Parathyroid adenoma (tissue), 2 donors: ENCODE data around the gene CDH11.

Experiments
- H2AFZ ChIP-seq: fragments of 300-600 bp; sonication (generic); one replicate; pipeline ENCODE4 v1.7.0; 2017; ENCODE audit warnings: antibody characterized with exemption, mild to moderate bottlenecking
- H3K27ac ChIP-seq: fragments of 300-600 bp; sonication (generic); one replicate; pipeline ENCODE4 v1.7.0; 2017
- H3K27me3 ChIP-seq: fragments of 300-600 bp; sonication (generic); one replicate; pipeline ENCODE4 v1.7.0; 2017; ENCODE audit warnings: low read length; ENCODE audit not compliant: control insufficient read depth, insufficient read depth
- H3K36me3 ChIP-seq: fragments of 300-600 bp; sonication (generic); one replicate; pipeline ENCODE4 v1.7.0; 2017; ENCODE audit warnings: low read length; ENCODE audit not compliant: control insufficient read depth, insufficient read depth
- H3K4me1 ChIP-seq: fragments of 300-600 bp; sonication (generic); one replicate; pipeline ENCODE4 v1.7.0; 2017; ENCODE audit warnings: control low read depth
- H3K4me2 ChIP-seq: fragments of 300-600 bp; sonication (generic); one replicate; pipeline ENCODE4 v1.7.0; 2017; ENCODE audit warnings: low read length
- H3K4me3 ChIP-seq: fragments of 300-600 bp; sonication (generic); one replicate; pipeline ENCODE4 v1.7.0; 2017; ENCODE audit warnings: low read depth, low read length
- H3K79me2 ChIP-seq: fragments of 300-600 bp; sonication (generic); one replicate; pipeline ENCODE4 v1.7.0; 2017; ENCODE audit warnings: control low read depth
- H3K9ac ChIP-seq: fragments of 300-600 bp; sonication (generic); one replicate; pipeline ENCODE4 v1.7.0; 2017; ENCODE audit warnings: mild to moderate bottlenecking
- H3K9me3 ChIP-seq: fragments of 300-600 bp; sonication (generic); one replicate; pipeline ENCODE4 v1.7.0; 2017; ENCODE audit warnings: low read length; ENCODE audit not compliant: control insufficient read depth
- CTCF ChIP-seq: fragments of 300-600 bp; sonication (generic); IDR thresholded peaks from one replicate; pipeline ENCODE4 v1.7.0; 2017; ENCODE audit warnings: antibody characterized with exemption, mild to moderate bottlenecking
- donor health status: primary hyperparathyroidism.

The CDH11 gene

GRCh38 chr16:65142276-65142675 is 20.4 kb upstream of the CDH11 start:
- H3K79me2 ChIP-seq = no peaks in the 10 kb centered on the region
- no peaks in the 10 kb centered on the region for H3K36me3 ChIP-seq
- no peak for TF ChIP-seq CTCF
- no peak overlapping the region for H3K27ac ChIP-seq
- H3K4me3 ChIP-seq = no peak overlapping the region
- no peaks in the 10 kb centered on the region for H3K27me3 ChIP-seq
- no peak overlapping the region for H3K4me2 ChIP-seq
- H3K9me3 ChIP-seq = no peaks in the 10 kb centered on the region
- no peak overlapping the region for H2AFZ ChIP-seq
- no peaks in the 10 kb centered on the region for H3K4me1 ChIP-seq
- H3K9ac ChIP-seq = no peak overlapping the region

- H3K9ac ChIP-seq = no peak overlapping the region
- no peaks in the 10 kb centered on the region for H3K79me2 ChIP-seq
- no peak for TF ChIP-seq CTCF
- no peak overlapping the region for H3K4me2 ChIP-seq
- H3K4me3 ChIP-seq = no peak overlapping the region
- H3K4me1 ChIP-seq = no peaks in the 10 kb centered on the region
- H2AFZ ChIP-seq = no peak overlapping the region
- H3K36me3 ChIP-seq = no peaks in the 10 kb centered on the region
- H3K9me3 ChIP-seq = no peaks in the 10 kb centered on the region
- no peak overlapping the region for H3K27ac ChIP-seq
- H3K27me3 ChIP-seq = no peaks in the 10 kb centered on the region
These were observed 14.8 kb upstream of the CDH11 start for GRCh38 chr16:65136681-65137080.

- no peak overlapping the region for H3K27ac ChIP-seq
- no peak overlapping the region for H3K9ac ChIP-seq
- no peak overlapping the region for H3K4me2 ChIP-seq
- H3K79me2 ChIP-seq = no peaks in the 10 kb centered on the region
- H3K9me3 ChIP-seq = no peaks in the 10 kb centered on the region
- no peaks in the 10 kb centered on the region for H3K36me3 ChIP-seq
- no peaks in the 10 kb centered on the region for H3K4me1 ChIP-seq
- H3K4me3 ChIP-seq = no peak overlapping the region
- no peak for TF ChIP-seq CTCF
- H3K27me3 ChIP-seq = no peaks in the 10 kb centered on the region
- H2AFZ ChIP-seq = no peak overlapping the region
These were observed 5.2 kb upstream of the CDH11 start for GRCh38 chr16:65126845-65127624.

GRCh38 chr16:65125871-65126270 is 4.0 kb upstream of the CDH11 start:
- Histone ChIP-seq H3K9me3 (no peaks in the 10 kb centered on the region), H2AFZ (no peak overlapping the region), H3K27me3 (no peaks in the 10 kb centered on the region), H3K4me2 (no peak overlapping the region), H3K9ac (no peak overlapping the region), H3K4me1 (no peaks in the 10 kb centered on the region), H3K79me2 (no peaks in the 10 kb centered on the region), H3K36me3 (no peaks in the 10 kb centered on the region), H3K27ac (no peak overlapping the region), H3K4me3 (no peak overlapping the region)
- TF ChIP-seq CTCF = no peak

GRCh38 chr16:65125322-65125721 is 3.5 kb upstream of the CDH11 start:
- Histone ChIP-seq H2AFZ (no peak overlapping the region), H3K4me1 (no peaks in the 10 kb centered on the region), H3K4me3 (no peak overlapping the region), H3K9me3 (no peaks in the 10 kb centered on the region), H3K4me2 (no peak overlapping the region), H3K27ac (no peak overlapping the region), H3K9ac (no peak overlapping the region), H3K36me3 (no peaks in the 10 kb centered on the region), H3K79me2 (no peaks in the 10 kb centered on the region), H3K27me3 (no peaks in the 10 kb centered on the region)
- TF ChIP-seq CTCF = no peak
